Liver (tissue), 3 donors: Measurements from ENCODE around the gene PSG6.

ENCODE experiments used
- FOXA1 ChIP-seq: IDR thresholded peaks from 2 replicates; pipeline ENCODE4 v1.6.1; 2016; ENCODE audit warnings: antibody characterized with exemption
- GABPA ChIP-seq, 2 donors: IDR thresholded peaks in 1 of 2; conservative IDR thresholded peaks in 1 of 2; 2 replicates each; pipeline ENCODE4 v1.6.1; 2016; ENCODE audit warnings: antibody characterized with exemption in 2 of 2, mild to moderate bottlenecking in 1 of 2, moderate library complexity in 1 of 2
- NR2F2 ChIP-seq: IDR thresholded peaks from 2 replicates; pipeline ENCODE4 v1.6.1; 2016; ENCODE audit warnings: antibody characterized with exemption
- TAF1 ChIP-seq: conservative IDR thresholded peaks from 2 replicates; pipeline ENCODE4 v1.6.1; 2016; ENCODE audit warnings: antibody characterized with exemption, mild to moderate bottlenecking
- TF ChIP-seq, protein P1 (sequence below): IDR thresholded peaks from 2 replicates; pipeline ENCODE4 v1.6.1; 2016; ENCODE audit warnings: antibody characterized with exemption
- TF ChIP-seq, protein P2 (sequence below): fragments of 150-350 bp; IDR thresholded peaks from 2 replicates; pipeline ENCODE4 v1.5.1; 2017; ENCODE audit warnings: improper control_type of control experiment, low read depth, low read length; ENCODE audit not compliant: missing input control
- TF ChIP-seq, protein P3 (sequence below): IDR thresholded peaks from 2 replicates; pipeline ENCODE4 v1.6.1; 2016; ENCODE audit warnings: antibody characterized with exemption, mild to moderate bottlenecking
- TF ChIP-seq, protein P4 (sequence below): IDR thresholded peaks from 2 replicates; pipeline ENCODE4 v1.6.1; 2016; ENCODE audit warnings: antibody characterized with exemption
- donor health status: healthy.
- donor health status: healthy.

DNA sequence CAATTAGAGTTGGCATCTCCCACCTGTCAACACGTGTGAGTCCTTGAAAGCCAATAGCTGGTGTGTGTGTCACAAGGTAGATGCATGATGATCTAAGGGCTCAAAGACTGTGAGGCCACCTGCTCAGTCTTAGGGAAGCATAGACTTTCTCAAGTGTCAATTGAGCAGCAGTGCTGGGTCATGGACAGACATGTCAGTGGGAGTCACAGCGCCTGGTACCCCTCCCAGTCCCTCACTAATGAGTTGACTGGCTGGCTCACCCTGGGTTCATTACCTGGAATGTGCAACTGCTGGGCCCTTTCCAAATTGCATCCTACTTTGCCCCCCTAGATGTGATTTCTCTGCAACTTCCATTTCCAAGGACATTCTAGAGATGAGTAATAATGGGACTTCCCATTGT is 9.1 kb upstream of the PSG6 start:
- TF ChIP-seq, protein P1, sequence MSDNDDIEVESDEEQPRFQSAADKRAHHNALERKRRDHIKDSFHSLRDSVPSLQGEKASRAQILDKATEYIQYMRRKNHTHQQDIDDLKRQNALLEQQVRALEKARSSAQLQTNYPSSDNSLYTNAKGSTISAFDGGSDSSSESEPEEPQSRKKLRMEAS: no peak
- TF ChIP-seq, protein P2, sequence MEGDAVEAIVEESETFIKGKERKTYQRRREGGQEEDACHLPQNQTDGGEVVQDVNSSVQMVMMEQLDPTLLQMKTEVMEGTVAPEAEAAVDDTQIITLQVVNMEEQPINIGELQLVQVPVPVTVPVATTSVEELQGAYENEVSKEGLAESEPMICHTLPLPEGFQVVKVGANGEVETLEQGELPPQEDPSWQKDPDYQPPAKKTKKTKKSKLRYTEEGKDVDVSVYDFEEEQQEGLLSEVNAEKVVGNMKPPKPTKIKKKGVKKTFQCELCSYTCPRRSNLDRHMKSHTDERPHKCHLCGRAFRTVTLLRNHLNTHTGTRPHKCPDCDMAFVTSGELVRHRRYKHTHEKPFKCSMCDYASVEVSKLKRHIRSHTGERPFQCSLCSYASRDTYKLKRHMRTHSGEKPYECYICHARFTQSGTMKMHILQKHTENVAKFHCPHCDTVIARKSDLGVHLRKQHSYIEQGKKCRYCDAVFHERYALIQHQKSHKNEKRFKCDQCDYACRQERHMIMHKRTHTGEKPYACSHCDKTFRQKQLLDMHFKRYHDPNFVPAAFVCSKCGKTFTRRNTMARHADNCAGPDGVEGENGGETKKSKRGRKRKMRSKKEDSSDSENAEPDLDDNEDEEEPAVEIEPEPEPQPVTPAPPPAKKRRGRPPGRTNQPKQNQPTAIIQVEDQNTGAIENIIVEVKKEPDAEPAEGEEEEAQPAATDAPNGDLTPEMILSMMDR: no peak
- TF ChIP-seq, protein P3, sequence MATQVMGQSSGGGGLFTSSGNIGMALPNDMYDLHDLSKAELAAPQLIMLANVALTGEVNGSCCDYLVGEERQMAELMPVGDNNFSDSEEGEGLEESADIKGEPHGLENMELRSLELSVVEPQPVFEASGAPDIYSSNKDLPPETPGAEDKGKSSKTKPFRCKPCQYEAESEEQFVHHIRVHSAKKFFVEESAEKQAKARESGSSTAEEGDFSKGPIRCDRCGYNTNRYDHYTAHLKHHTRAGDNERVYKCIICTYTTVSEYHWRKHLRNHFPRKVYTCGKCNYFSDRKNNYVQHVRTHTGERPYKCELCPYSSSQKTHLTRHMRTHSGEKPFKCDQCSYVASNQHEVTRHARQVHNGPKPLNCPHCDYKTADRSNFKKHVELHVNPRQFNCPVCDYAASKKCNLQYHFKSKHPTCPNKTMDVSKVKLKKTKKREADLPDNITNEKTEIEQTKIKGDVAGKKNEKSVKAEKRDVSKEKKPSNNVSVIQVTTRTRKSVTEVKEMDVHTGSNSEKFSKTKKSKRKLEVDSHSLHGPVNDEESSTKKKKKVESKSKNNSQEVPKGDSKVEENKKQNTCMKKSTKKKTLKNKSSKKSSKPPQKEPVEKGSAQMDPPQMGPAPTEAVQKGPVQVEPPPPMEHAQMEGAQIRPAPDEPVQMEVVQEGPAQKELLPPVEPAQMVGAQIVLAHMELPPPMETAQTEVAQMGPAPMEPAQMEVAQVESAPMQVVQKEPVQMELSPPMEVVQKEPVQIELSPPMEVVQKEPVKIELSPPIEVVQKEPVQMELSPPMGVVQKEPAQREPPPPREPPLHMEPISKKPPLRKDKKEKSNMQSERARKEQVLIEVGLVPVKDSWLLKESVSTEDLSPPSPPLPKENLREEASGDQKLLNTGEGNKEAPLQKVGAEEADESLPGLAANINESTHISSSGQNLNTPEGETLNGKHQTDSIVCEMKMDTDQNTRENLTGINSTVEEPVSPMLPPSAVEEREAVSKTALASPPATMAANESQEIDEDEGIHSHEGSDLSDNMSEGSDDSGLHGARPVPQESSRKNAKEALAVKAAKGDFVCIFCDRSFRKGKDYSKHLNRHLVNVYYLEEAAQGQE: no peak
- TF ChIP-seq NR2F2 (no peak), FOXA1 (no peak), TAF1 (no peak), GABPA (IDR thresholded peaks at IDR 0.05 in 1 of 2, conservative IDR thresholded peaks at IDR 0.05 in 1 of 2) (no peak)
- TF ChIP-seq, protein P4, sequence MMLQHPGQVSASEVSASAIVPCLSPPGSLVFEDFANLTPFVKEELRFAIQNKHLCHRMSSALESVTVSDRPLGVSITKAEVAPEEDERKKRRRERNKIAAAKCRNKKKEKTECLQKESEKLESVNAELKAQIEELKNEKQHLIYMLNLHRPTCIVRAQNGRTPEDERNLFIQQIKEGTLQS: no peak
